GM12878 (cell line): ENCODE results near the gene TEX54. TPM values are rescaled to one million over a fixed set of nuclear protein-coding genes. Genes with fewer than 3 reads are reported as not detected.

Source experiments
- ATAC-seq: fragments of 200-7000 bp; cut with Tn5 transposase; 3 replicates; pipeline ENCODE4 v1.9.1; 2020; ENCODE audit warnings: mild to moderate bottlenecking, moderate library complexity
- BruUV-seq: library from RNA; stranded (reverse); fragments of 400-500 nt; replicated peaks from 2 replicates; lab custom pipeline; 2021; lab: Mats Ljungman, UMichigan
- CTCF ChIA-PET: fragments of 300-600 bp; sonication (Branson Sonifier 250); formaldehyde crosslinking; extraction: SDS; loops from one replicate; lab custom pipeline; 2021; ENCODE audit warnings: inconsistent platforms; lab: Yijun Ruan, JAX
- POLR2A ChIA-PET: fragments of 350-600 bp; formaldehyde crosslinking; extraction: SDS; loops from one replicate; lab custom pipeline; 2021; ENCODE audit warnings: inconsistent platforms; lab: Charles Lee
- RAD21 ChIA-PET: fragments of 300-600 bp; sonication (Branson Sonifier 250); formaldehyde crosslinking; loops from one replicate; lab custom pipeline; 2023; ENCODE audit warnings: antibody characterized with exemption; ENCODE audit not compliant: unreplicated experiment; lab: Charles Lee
- SMC1A ChIA-PET: fragments of 300-600 bp; sonication (Branson Sonifier 250); formaldehyde crosslinking; loops from one replicate; lab custom pipeline; 2023; ENCODE audit not compliant: unreplicated experiment, uncharacterized antibody; lab: Charles Lee
- DNase-seq: peaks from one replicate; pipeline ENCODE4 v3.0.0-alpha.2; 2011; ENCODE audit warnings: low read depth, low spot score
- FAIRE-seq: peaks from 3 replicates; lab custom pipeline; 2011; peaks lifted over from hg19 to GRCh38; lab: Jason Lieb, UNC
- H2AFZ ChIP-seq: 2 replicates; pipeline ENCODE4 v1.6.0; 2011; ENCODE audit warnings: low read depth, low read length, control low read depth; ENCODE audit not compliant: control insufficient read depth
- H3K27ac ChIP-seq: 2 replicates; pipeline ENCODE4 v1.5.1; 2011; ENCODE audit warnings: control low read depth; ENCODE audit not compliant: control insufficient read depth, insufficient read depth
- H3K27me3 ChIP-seq, 2 experiments: replicated peaks in 1 of 2; 2 replicates each; pipeline versions ENCODE4 v1.6.0 to v1.6.1; 2011; ENCODE audit warnings: low read length in 1 of 2; ENCODE audit not compliant: control insufficient read depth in 2 of 2, insufficient read depth in 2 of 2
- H3K36me3 ChIP-seq, 2 experiments: 2 replicates each; pipeline ENCODE4 v1.5.1; 2011; ENCODE audit warnings: low read length in 1 of 2; ENCODE audit not compliant: control insufficient read depth in 2 of 2, insufficient read depth in 2 of 2
- H3K4me1 ChIP-seq: 2 replicates; pipeline ENCODE4 v1.6.1; 2011; ENCODE audit warnings: mild to moderate bottlenecking, low read length, moderate library complexity, mixed read lengths; ENCODE audit not compliant: control insufficient read depth, insufficient read depth
- H3K4me2 ChIP-seq: 2 replicates; pipeline ENCODE4 v1.6.0; 2011; ENCODE audit warnings: control low read depth; ENCODE audit not compliant: control insufficient read depth, insufficient read depth
- H3K4me3 ChIP-seq: fragments of 200-600 bp; sonication (generic); 2 replicates; pipeline ENCODE4 v1.5.1; 2016
- H3K79me2 ChIP-seq: 2 replicates; pipeline ENCODE4 v1.6.0; 2011; ENCODE audit warnings: low read length; ENCODE audit not compliant: control insufficient read depth, insufficient read depth
- H3K9ac ChIP-seq: 2 replicates; pipeline ENCODE4 v1.8.0; 2011; ENCODE audit warnings: low read length, control low read depth, mixed read lengths; ENCODE audit not compliant: control insufficient read depth, insufficient read depth
- H3K9me3 ChIP-seq: replicated peaks from 3 replicates; pipeline ENCODE4 v1.5.1; 2011; ENCODE audit warnings: mild to moderate bottlenecking, low read length; ENCODE audit not compliant: control insufficient read depth, insufficient read depth
- H4K20me1 ChIP-seq: 2 replicates; pipeline ENCODE4 v1.6.0; 2011; ENCODE audit not compliant: control insufficient read depth, insufficient read depth
- CBX5 ChIP-seq: sonication (generic); IDR thresholded peaks from 2 replicates; pipeline ENCODE4 v1.6.1; 2016; ENCODE audit warnings: low read depth, moderate library complexity, mild to moderate bottlenecking, inconsistent platforms
- EZH2 ChIP-seq: IDR thresholded peaks from 2 replicates; pipeline ENCODE4 v1.6.1; 2012; ENCODE audit warnings: low read depth, mild to moderate bottlenecking, control low read depth, inconsistent platforms, low read length, borderline replicate concordance; ENCODE audit not compliant: control insufficient read depth
- IRF4 ChIP-seq: IDR thresholded peaks from 2 replicates; pipeline ENCODE4 v1.6.1; 2011; ENCODE audit warnings: low read depth, low read length
- IRF5 ChIP-seq: fragments of 450-650 bp; IDR thresholded peaks from 2 replicates; pipeline ENCODE4 v1.6.1; 2017; ENCODE audit warnings: borderline replicate concordance
- NFIC ChIP-seq: IDR thresholded peaks from 2 replicates; pipeline ENCODE4 v1.6.1; 2012; ENCODE audit warnings: low read depth, mild to moderate bottlenecking, inconsistent platforms, low read length, moderate library complexity
- NFXL1 ChIP-seq: fragments of 450-650 bp; IDR thresholded peaks from 2 replicates; pipeline ENCODE4 v1.6.1; 2017; ENCODE audit warnings: antibody characterized with exemption, mild to moderate bottlenecking, borderline replicate concordance
- PBX3 ChIP-seq: IDR thresholded peaks from 2 replicates; pipeline ENCODE4 v1.6.1; 2011; ENCODE audit warnings: mild to moderate bottlenecking, low read depth, low read length, moderate library complexity; ENCODE audit not compliant: insufficient replicate concordance
- SMC3 ChIP-seq: IDR thresholded peaks from 2 replicates; pipeline ENCODE4 v1.6.1; 2011; ENCODE audit warnings: low read length, improper control_type of control experiment, borderline replicate concordance
- WGBS: methylation state at CpG from one replicate; pipeline ENCODE4 v1.1.6; 2016; ENCODE audit warnings: low lambda C conversion rate; ENCODE audit not compliant: insufficient replicate concordance, insufficient coverage; ENCODE audit errors: missing lambda C conversion rate; 5-methylcytosine and 5-hydroxymethylcytosine counted together
- in situ Hi-C: fragments of 300-500 bp; cut with MboI; formaldehyde crosslinking; loops from 9 replicates; pipeline ENCODE4 v1.14.3; 2018; ENCODE audit warnings: mixed read lengths
- intact Hi-C: fragments of 100-400 bp; cut with micrococcal nuclease; formaldehyde crosslinking; loops from one replicate; pipeline ENCODE4 v1.14.2; 2022; ENCODE audit not compliant: unreplicated experiment
- polyA plus RNA-seq, 11 experiments: library from polyadenylated mRNA; depleted of rRNA in 4 of 11; unstranded in 6 of 11; stranded (reverse) in 5 of 11; fragments of >200 nt; fragmentation: Nextera tagmentation in 4 of 11; fragmentation: Illumina TruSeq in 1 of 11; extraction: Ambion mirVana in 4 of 11; extraction: Trizol in 1 of 11; gene quantifications; 1 replicate in 1 of 11; 2 replicates in 10 of 11; pipeline versions ENCODE4 v1.2.1 to v1.2.3, GENCODE V29; 2011 to 2016; ENCODE audit warnings: inconsistent platforms in 2 of 11, missing spikeins in 2 of 11, low read depth in 1 of 11
- total RNA-seq, 4 experiments: library from RNA; depleted of rRNA in 3 of 4; stranded (reverse); fragments of >200 nt in 3 of 4; fragmentation: Illumina TruSeq in 1 of 4; extraction: Trizol in 1 of 4; gene quantifications; 2 replicates each; pipeline versions ENCODE4 v1.2.1 to v1.2.3, GENCODE V29; 2013 to 2021

Gene TEX54
- total and polyA plus RNA-seq, 10 of the 15 experiments (the other 5 are each of a cell fraction or from before 2014, with no cell fraction given), result 0.38 to 0.68 (median 0.51) TPM; not detected in 7

- CTCF ChIA-PET, result interaction anchor here (4.9 to 8.0 kb wide), 3 partner anchors 8 to 78 kb away, joined by 31 to 131 read pairs (median 38); partner anchors contain the start of genes SLC3A2 and TMEM179B
- in situ Hi-C loops, result loop anchor here (10.0 kb wide), 1 partner anchor 441 kb away; no protein-coding TSS in a partner anchor
- BruUV-seq, result no TSS peak
Observed at GRCh38 chr11:62865635-62866034, 33.0 kb upstream of the TEX54 start.

More at GRCh38 chr11:62865635-62866034, 33.0 kb upstream of the TEX54 start:
- ChIA-PET RAD21 (interaction anchor here (0.9 to 2.2 kb wide), 4 partner anchors 10 to 441 kb away, joined by 3 to 9 read pairs (median 6); partner anchors contain the start of genes SLC3A2 and TMEM179B), POLR2A (interaction anchor here (0.6 to 1.4 kb wide), 8 partner anchors 9 to 568 kb away, joined by 3 to 9 read pairs (median 3); no protein-coding TSS in a partner anchor), SMC1A (interaction anchor here (0.8 to 1.5 kb wide), 3 partner anchors 9 to 19 kb away, joined by 3 to 6 read pairs (median 4); no protein-coding TSS in a partner anchor)
- Histone ChIP-seq H3K27ac (no peak overlapping the region), H3K4me1 (peaks cover 21% of the 10 kb centered on the region), H4K20me1 (no peaks in the 10 kb centered on the region), H3K27me3 (no peaks in the 10 kb centered on the region), H3K9me3 (no peaks in the 10 kb centered on the region), H3K79me2 (peaks cover 60% of the 10 kb centered on the region), H3K4me2 (no peak overlapping the region), H3K4me3 (no peak overlapping the region), H3K9ac (no peak overlapping the region), H2AFZ (no peak overlapping the region), H3K36me3 (no peaks in the 10 kb centered on the region; a peak in 2 of 4 replicates)
- no peak for FAIRE-seq
- DNase-seq, result no peak
- no peak for TF ChIP-seq IRF4
- no peak for TF ChIP-seq IRF5
- no peak for TF ChIP-seq CBX5
- TF ChIP-seq NFIC, result no peak
- no peak for TF ChIP-seq PBX3
- no peak for TF ChIP-seq EZH2
- TF ChIP-seq NFXL1, result no peak
- no peak for TF ChIP-seq SMC3
- intact Hi-C loops, result loop anchor here (10.0 kb wide), 2 partner anchors 441 to 471 kb away; no protein-coding TSS in a partner anchor
- WGBS, result 89% methylated on average over 6 of the region's 6 CpGs
- no peak for ATAC-seq
